ENCODE data around the gene TMEM79. TPM values are rescaled to one million over a fixed set of nuclear protein-coding genes. Genes with fewer than 3 reads are reported as not detected.

TMEM79 gene
- total RNA-seq, 2 experiments from 2014 or later = 6.2 to 6.8 TPM

- BruUV-seq (replicated peaks) = no TSS peak
- no peaks in the 10 kb centered on the region for H3K9me2 ChIP-seq (ENCODE audit: insufficient read depth, low read length)
- peaks cover 26% of the 10 kb centered on the region for H3K4me1 ChIP-seq (ENCODE audit: insufficient read depth, low read length, poor library complexity, severe bottlenecking)
- H3K4me3 ChIP-seq (ENCODE audit: low read depth, low read length, poor library complexity, severe bottlenecking) = peak overlapping the region; percentile 82
- ChIA-PET POLR2A (interaction anchor here (0.6 to 2.8 kb wide), 10 partner anchors 10 to 602 kb away, joined by 3 to 11 read pairs (median 5); partner anchors contain the start of gene PMF1), CTCF (ENCODE audit: unreplicated experiment) (interaction anchor here (0.6 to 1.5 kb wide), 4 partner anchors 12 to 156 kb away, joined by 3 to 4 read pairs (median 4); no protein-coding TSS in a partner anchor)
- intact Hi-C loops (cut with micrococcal nuclease; ENCODE audit: unreplicated experiment) = no loop called here
- peaks cover 19% of the 10 kb centered on the region; the same call in 1 of the 2 replicates for H4K20me1 ChIP-seq (ENCODE audit: insufficient read depth, low read length)
- H3K4me2 ChIP-seq (ENCODE audit: low read length) = peak overlapping the region; percentile 83
- peak overlapping the region; percentile 31 for H3K27ac ChIP-seq (ENCODE audit: low read depth, low read length, poor library complexity, severe bottlenecking)
- H2AFZ ChIP-seq (ENCODE audit: low read length) = peak overlapping the region; percentile 90
- no peak for TF ChIP-seq CTCF (conservative IDR thresholded peaks at IDR 0.05; ENCODE audit: low read length)
- DNase-seq (ENCODE audit: low spot score) = no peak
- H3K9me3 ChIP-seq (ENCODE audit: low read length) = no peaks in the 10 kb centered on the region
- H3K79me2 ChIP-seq (ENCODE audit: insufficient read depth, low read depth, low read length) = peaks cover 39% of the 10 kb centered on the region
- peaks cover 22% of the 10 kb centered on the region for H3K36me3 ChIP-seq (ENCODE audit: insufficient read depth, low read length)
Measured at GRCh38 chr1:156283521-156283920, 604 bp upstream of the TMEM79 start.

- POLR2A ChIA-PET = interaction anchor here (0.9 kb wide), 1 partner anchor 13 kb away, joined by 4 read pairs; no protein-coding TSS in a partner anchor
- no peak for DNase-seq (ENCODE audit: low spot score)
- no TSS peak for BruUV-seq (replicated peaks)
- Histone ChIP-seq H3K4me3 (ENCODE audit: low read depth, low read length, poor library complexity, severe bottlenecking) (no peak overlapping the region), H2AFZ (ENCODE audit: low read length) (no peak overlapping the region), H3K36me3 (ENCODE audit: insufficient read depth, low read length) (peaks cover 9% of the 10 kb centered on the region), H4K20me1 (ENCODE audit: insufficient read depth, low read length) (peaks cover 9% of the 10 kb centered on the region; the same call in 1 of the 2 replicates), H3K79me2 (ENCODE audit: insufficient read depth, low read depth, low read length) (peaks cover 27% of the 10 kb centered on the region), H3K27ac (ENCODE audit: low read depth, low read length, poor library complexity, severe bottlenecking) (no peak overlapping the region), H3K4me1 (ENCODE audit: insufficient read depth, low read length, poor library complexity, severe bottlenecking) (peaks cover 24% of the 10 kb centered on the region), H3K9me3 (ENCODE audit: low read length) (no peaks in the 10 kb centered on the region), H3K4me2 (ENCODE audit: low read length) (no peak overlapping the region), H3K9me2 (ENCODE audit: insufficient read depth, low read length) (no peaks in the 10 kb centered on the region)
- TF ChIP-seq EZH2phosphoT487 (IDR thresholded peaks at IDR 0.05; ENCODE audit: borderline replicate concordance, low read depth, low read length) = no peak
- TF ChIP-seq CTCF (conservative IDR thresholded peaks at IDR 0.05; ENCODE audit: low read length) = no peak
- CTCF ChIA-PET (ENCODE audit: unreplicated experiment) = no interaction called here
- intact Hi-C loops (cut with micrococcal nuclease; ENCODE audit: unreplicated experiment) = no loop called here
Measured at GRCh38 chr1:156284757-156285156, 632 bp downstream of the TMEM79 start.

- Histone ChIP-seq H3K4me3 (ENCODE audit: low read depth, low read length, poor library complexity, severe bottlenecking) (no peak overlapping the region), H3K36me3 (ENCODE audit: insufficient read depth, low read length) (peaks cover 3% of the 10 kb centered on the region), H3K79me2 (ENCODE audit: insufficient read depth, low read depth, low read length) (peaks cover 20% of the 10 kb centered on the region), H2AFZ (ENCODE audit: low read length) (no peak overlapping the region), H3K27ac (ENCODE audit: low read depth, low read length, poor library complexity, severe bottlenecking) (no peak overlapping the region), H3K9me3 (ENCODE audit: low read length) (no peaks in the 10 kb centered on the region), H3K9me2 (ENCODE audit: insufficient read depth, low read length) (no peaks in the 10 kb centered on the region), H4K20me1 (ENCODE audit: insufficient read depth, low read length) (peaks cover 7% of the 10 kb centered on the region; the same call in 1 of the 2 replicates), H3K4me1 (ENCODE audit: insufficient read depth, low read length, poor library complexity, severe bottlenecking) (peaks cover 20% of the 10 kb centered on the region), H3K4me2 (ENCODE audit: low read length) (no peak overlapping the region)
- TF ChIP-seq EZH2phosphoT487 (IDR thresholded peaks at IDR 0.05; ENCODE audit: borderline replicate concordance, low read depth, low read length) (no peak), CTCF (conservative IDR thresholded peaks at IDR 0.05; ENCODE audit: low read length) (no peak)
- intact Hi-C loops (cut with micrococcal nuclease; ENCODE audit: unreplicated experiment) = no loop called here
- no TSS peak for BruUV-seq (replicated peaks)
- CTCF ChIA-PET (ENCODE audit: unreplicated experiment) = no interaction called here
- POLR2A ChIA-PET = no interaction called here
- DNase-seq (ENCODE audit: low spot score) = no peak
Measured at GRCh38 chr1:156285437-156285836, 1.3 kb downstream of the TMEM79 start.
